Duodenal mucosa (tissue), 2 donors: ENCODE results near the gene UBE2Q2.
"Not testable (repeated sequence)": the region's sequence is repeated elsewhere in the genome, so short reads cannot be mapped to it uniquely, and the experiment has no call there.

Experiments used
- H3K27ac ChIP-seq: one replicate; pipeline ENCODE4 v1.7.0; 2013; ENCODE audit warnings: low read depth, low read length
- H3K27me3 ChIP-seq, 2 donors: one replicate each; pipeline ENCODE4 v1.7.0; 2013; ENCODE audit warnings: low read length in 2 of 2, control low read depth in 1 of 2; ENCODE audit not compliant: insufficient read depth in 2 of 2, control insufficient read depth in 1 of 2
- H3K36me3 ChIP-seq, 2 donors: one replicate each; pipeline ENCODE4 v1.7.0; 2013; ENCODE audit warnings: low read length in 2 of 2, control low read depth in 1 of 2; ENCODE audit not compliant: insufficient read depth in 2 of 2, control insufficient read depth in 1 of 2
- H3K4me1 ChIP-seq, 2 donors: one replicate each; pipeline ENCODE4 v1.7.0; 2013; ENCODE audit warnings: low read length in 2 of 2, control low read depth in 1 of 2; ENCODE audit not compliant: insufficient read depth in 2 of 2, control insufficient read depth in 1 of 2
- H3K4me3 ChIP-seq, 2 donors: one replicate each; pipeline ENCODE4 v1.7.0; 2013; ENCODE audit warnings: low read length in 2 of 2, low read depth in 1 of 2
- H3K9ac ChIP-seq, 2 donors: one replicate each; pipeline ENCODE4 v1.7.0; 2013; ENCODE audit warnings: low read length in 2 of 2, low read depth in 1 of 2
- H3K9me3 ChIP-seq, 2 donors: one replicate each; pipeline ENCODE4 v1.7.0; 2013; ENCODE audit warnings: low read length in 2 of 2, control low read depth in 1 of 2; ENCODE audit not compliant: control insufficient read depth in 1 of 2

Gene UBE2Q2

GRCh38 chr15:75891895-75892294, 48.6 kb downstream of the UBE2Q2 start:
- Histone ChIP-seq H3K27ac (peak overlapping the region; percentile 36), H3K4me1 (no peaks in the 10 kb centered on the region), H3K9ac (no peak overlapping the region), H3K27me3 (no peaks in the 10 kb centered on the region), H3K9me3 (no peaks in the 10 kb centered on the region), H3K4me3 (no peak overlapping the region), H3K36me3 (no peaks in the 10 kb centered on the region)

- Histone ChIP-seq H3K9ac (no peak overlapping the region), H3K36me3 (no peaks in the 10 kb centered on the region), H3K4me3 (no peak overlapping the region), H3K27me3 (no peaks in the 10 kb centered on the region), H3K9me3 (no peaks in the 10 kb centered on the region), H3K27ac (no peak overlapping the region), H3K4me1 (peaks cover 0 to 3% of the 10 kb centered on the region in 2 donors)
Measured at GRCh38 chr15:75895731-75896130, 52.5 kb downstream of the UBE2Q2 start.

GRCh38 chr15:75900577-75900976, 57.3 kb downstream of the UBE2Q2 start:
- Histone ChIP-seq H3K9ac (no peak overlapping the region), H3K27me3 (no peaks in the 10 kb centered on the region), H3K27ac (no peak overlapping the region)

DNA sequence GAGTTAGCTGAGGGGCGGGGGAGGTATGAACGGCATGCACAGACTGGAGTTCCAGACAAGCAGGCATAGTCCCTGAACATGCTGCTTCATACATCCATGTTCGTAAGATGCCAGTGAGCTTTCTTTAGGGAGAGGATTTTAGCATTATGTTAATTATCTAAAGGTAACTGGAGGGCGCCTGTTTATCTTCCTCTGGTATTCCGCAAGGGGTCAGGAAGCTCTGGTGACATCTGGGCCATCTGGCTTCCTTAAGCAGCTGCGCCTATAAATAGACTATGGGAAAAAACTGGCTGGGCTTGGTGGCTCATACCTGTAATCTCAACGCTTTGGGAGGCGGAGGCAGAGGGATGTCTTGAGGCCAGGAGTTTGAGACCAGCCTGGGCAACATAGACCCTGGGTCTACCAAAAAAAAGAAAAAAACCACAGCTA, 58.9 kb downstream of the UBE2Q2 start:
- no peak overlapping the region for H3K4me3 ChIP-seq
- H3K9me3 ChIP-seq, result no peaks in the 10 kb centered on the region
- no peak overlapping the region for H3K9ac ChIP-seq
- H3K4me1 ChIP-seq, result peaks cover 13 to 16% of the 10 kb centered on the region in 2 donors
- no peaks in the 10 kb centered on the region for H3K27me3 ChIP-seq
- H3K27ac ChIP-seq, result no peak overlapping the region
- H3K36me3 ChIP-seq, result peaks cover 0 to 4% of the 10 kb centered on the region in 2 donors

More at GRCh38 chr15:75900577-75900976, 57.3 kb downstream of the UBE2Q2 start:
- Histone ChIP-seq H3K4me1 (peaks cover 11 to 15% of the 10 kb centered on the region in 2 donors), H3K4me3 (no peak overlapping the region), H3K36me3 (peaks cover 0 to 3% of the 10 kb centered on the region in 2 donors), H3K9me3 (no peaks in the 10 kb centered on the region)

- Histone ChIP-seq H3K9me3 (no peaks in the 10 kb centered on the region), H3K27ac (peak within 1 kb of the TSS; percentile 81), H3K4me3 (peak within 1 kb of the TSS; percentile 86 to 96), H3K9ac (peak within 1 kb of the TSS; percentile 91 to 93), H3K27me3 (no peaks in the 10 kb centered on the region), H3K36me3 (peaks cover 0 to 4% of the 10 kb centered on the region in 2 donors), H3K4me1 (peaks cover 13 to 16% of the 10 kb centered on the region in 2 donors)
Measured at GRCh38 chr15:75903331-75904239, 60.3 kb downstream of the UBE2Q2 start, which contains the start of gene FBXO22. TSS of gene FBXO22 (plus strand) at chr15:75903878. CDS start at chr15:75903964, 86 bp downstream.

- Histone ChIP-seq H3K36me3 (peaks cover 0 to 4% of the 10 kb centered on the region in 2 donors), H3K4me1 (peaks cover 13% of the 10 kb centered on the region in 2 donors), H3K9me3 (no peaks in the 10 kb centered on the region), H3K9ac (no peak overlapping the region), H3K27me3 (no peaks in the 10 kb centered on the region), H3K27ac (no peak overlapping the region), H3K4me3 (peak overlapping the region; percentile 7 to 96)
Measured at GRCh38 chr15:75905231-75905630, 62.0 kb downstream of the UBE2Q2 start.

GRCh38 chr15:75910355-75910754, 67.1 kb downstream of the UBE2Q2 start:
- not testable (repeated sequence) for H3K4me3 ChIP-seq, H3K9ac ChIP-seq, H3K4me1 ChIP-seq, H3K9me3 ChIP-seq, H3K27ac ChIP-seq, H3K27me3 ChIP-seq
- H3K36me3 ChIP-seq, result peaks cover 4 to 21% of the 10 kb centered on the region in 2 donors

DNA sequence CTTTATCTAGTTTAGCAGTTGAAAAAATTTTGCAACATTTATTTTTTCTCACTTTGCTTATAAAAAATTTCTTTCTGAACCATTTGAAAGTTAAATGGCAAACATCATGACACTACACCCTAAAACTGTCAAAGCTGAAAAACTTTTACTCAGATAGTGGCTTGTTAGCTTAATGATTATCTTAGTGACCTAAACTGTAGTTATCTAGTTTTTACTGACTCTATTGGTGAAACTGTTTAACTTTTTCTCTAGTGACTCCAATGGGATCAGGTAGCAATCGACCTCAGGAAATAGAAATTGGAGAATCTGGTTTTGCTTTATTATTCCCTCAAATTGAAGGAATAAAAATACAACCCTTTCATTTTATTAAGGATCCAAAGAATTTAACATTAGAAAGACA, 73.7 kb downstream of the UBE2Q2 start:
- H3K27me3 ChIP-seq, result no peaks in the 10 kb centered on the region
- no peak overlapping the region for H3K4me3 ChIP-seq
- H3K27ac ChIP-seq, result no peak overlapping the region
- H3K4me1 ChIP-seq, result peaks cover 3% of the 10 kb centered on the region in 2 donors
- no peak overlapping the region for H3K9ac ChIP-seq
- H3K9me3 ChIP-seq, result no peaks in the 10 kb centered on the region
- peaks cover 19 to 41% of the 10 kb centered on the region in 2 donors for H3K36me3 ChIP-seq

GRCh38 chr15:75918135-75918534, 74.9 kb downstream of the UBE2Q2 start:
- H3K9me3 ChIP-seq, result no peaks in the 10 kb centered on the region
- H3K27ac ChIP-seq, result no peak overlapping the region
- no peaks in the 10 kb centered on the region for H3K27me3 ChIP-seq
- H3K36me3 ChIP-seq, result peaks cover 19 to 43% of the 10 kb centered on the region in 2 donors
- no peak overlapping the region for H3K9ac ChIP-seq
- H3K4me3 ChIP-seq, result no peak overlapping the region
- H3K4me1 ChIP-seq, result peaks cover 11 to 13% of the 10 kb centered on the region in 2 donors

GRCh38 chr15:75920079-75920478, 76.8 kb downstream of the UBE2Q2 start:
- no peak overlapping the region for H3K9ac ChIP-seq
- H3K4me1 ChIP-seq, result peaks cover 11 to 13% of the 10 kb centered on the region in 2 donors
- no peak overlapping the region for H3K27ac ChIP-seq
- H3K9me3 ChIP-seq, result no peaks in the 10 kb centered on the region
- H3K27me3 ChIP-seq, result no peaks in the 10 kb centered on the region
- H3K4me3 ChIP-seq, result no peak overlapping the region
- H3K36me3 ChIP-seq, result peaks cover 15 to 38% of the 10 kb centered on the region in 2 donors
